ENCODE data around the gene PWWP2B. TPM values are rescaled to one million over a fixed set of nuclear protein-coding genes. Genes with fewer than 3 reads are reported as not detected.

Gene PWWP2B
- total RNA-seq, 1 donor from 2014 or later, result 12.0 TPM

DNA sequence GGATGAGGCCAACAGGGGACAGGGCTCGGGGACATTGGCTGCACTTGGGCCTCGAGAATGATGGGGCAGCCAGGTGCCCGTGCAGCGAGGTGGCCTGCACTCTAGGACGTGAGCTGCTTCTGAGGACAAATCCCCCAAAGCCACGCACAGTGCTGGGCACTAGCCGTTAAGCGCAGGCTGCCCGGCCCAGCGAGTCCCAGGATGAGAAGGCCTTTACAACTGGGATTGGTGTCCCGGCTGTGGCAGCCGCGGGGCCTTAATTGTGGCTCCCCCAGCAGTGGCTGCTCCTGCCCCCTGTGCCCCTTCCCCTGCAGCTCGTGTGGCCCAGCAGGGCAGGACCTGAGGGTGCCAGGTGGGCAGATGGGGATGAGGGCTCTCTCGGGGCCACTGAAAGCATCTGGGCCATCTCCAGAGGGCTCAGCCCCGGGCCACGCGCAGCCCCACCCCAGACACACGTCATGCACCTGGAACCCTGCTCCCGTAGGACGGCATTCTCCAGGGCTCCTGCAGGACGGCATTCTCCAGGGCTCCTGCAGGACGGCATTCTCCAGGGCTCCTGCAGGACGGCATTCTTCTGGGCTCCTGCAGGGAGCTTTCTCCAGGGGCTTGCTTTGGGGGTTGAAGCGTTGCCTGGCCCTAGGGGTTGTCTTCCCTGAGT lies 6.6 kb downstream of the PWWP2B start:
- FAIRE-seq (no peak), DNase-seq (ENCODE audit: low read depth) (no peak)
- H3K4me3 ChIP-seq (ENCODE audit: insufficient read depth, low read depth, low read length), result no peak overlapping the region
- no peak overlapping the region for H3K4me3 Mint-ChIP-seq (ENCODE audit: unreplicated experiment)
- H3K36me3 Mint-ChIP-seq (ENCODE audit: low read depth, unreplicated experiment), result peaks cover 5% of the 10 kb centered on the region
- peaks cover 5% of the 10 kb centered on the region for H3K4me1 ChIP-seq (ENCODE audit: insufficient read depth, low read length)
- H3K4me1 Mint-ChIP-seq (ENCODE audit: low read depth, unreplicated experiment), result peaks cover 3% of the 10 kb centered on the region
- H2AFZ ChIP-seq (ENCODE audit: low read depth, low read length), result no peak overlapping the region
- no peaks in the 10 kb centered on the region for H3K36me3 ChIP-seq (ENCODE audit: insufficient read depth, low read length)
- no peaks in the 10 kb centered on the region for H3K9me3 Mint-ChIP-seq (ENCODE audit: unreplicated experiment)
- TF ChIP-seq, protein P1, sequence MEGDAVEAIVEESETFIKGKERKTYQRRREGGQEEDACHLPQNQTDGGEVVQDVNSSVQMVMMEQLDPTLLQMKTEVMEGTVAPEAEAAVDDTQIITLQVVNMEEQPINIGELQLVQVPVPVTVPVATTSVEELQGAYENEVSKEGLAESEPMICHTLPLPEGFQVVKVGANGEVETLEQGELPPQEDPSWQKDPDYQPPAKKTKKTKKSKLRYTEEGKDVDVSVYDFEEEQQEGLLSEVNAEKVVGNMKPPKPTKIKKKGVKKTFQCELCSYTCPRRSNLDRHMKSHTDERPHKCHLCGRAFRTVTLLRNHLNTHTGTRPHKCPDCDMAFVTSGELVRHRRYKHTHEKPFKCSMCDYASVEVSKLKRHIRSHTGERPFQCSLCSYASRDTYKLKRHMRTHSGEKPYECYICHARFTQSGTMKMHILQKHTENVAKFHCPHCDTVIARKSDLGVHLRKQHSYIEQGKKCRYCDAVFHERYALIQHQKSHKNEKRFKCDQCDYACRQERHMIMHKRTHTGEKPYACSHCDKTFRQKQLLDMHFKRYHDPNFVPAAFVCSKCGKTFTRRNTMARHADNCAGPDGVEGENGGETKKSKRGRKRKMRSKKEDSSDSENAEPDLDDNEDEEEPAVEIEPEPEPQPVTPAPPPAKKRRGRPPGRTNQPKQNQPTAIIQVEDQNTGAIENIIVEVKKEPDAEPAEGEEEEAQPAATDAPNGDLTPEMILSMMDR (IDR thresholded peaks at IDR 0.05; ENCODE audit: insufficient read depth, low read depth, low read length), result no peak
- no peak for TF ChIP-seq EZH2 (IDR thresholded peaks at IDR 0.05; ENCODE audit: insufficient read depth, low read length)
- no peak overlapping the region for H3K4me2 ChIP-seq (ENCODE audit: low read length)
- H3K79me2 ChIP-seq (ENCODE audit: insufficient read depth, low read length), result peaks cover 7% of the 10 kb centered on the region
- H4K20me1 ChIP-seq (ENCODE audit: insufficient read depth, low read length), result peaks cover 42% of the 10 kb centered on the region
- H3K27me3 Mint-ChIP-seq (ENCODE audit: low read depth, unreplicated experiment), result no peaks in the 10 kb centered on the region
- no peak overlapping the region for H3K27ac Mint-ChIP-seq (ENCODE audit: unreplicated experiment)
- H3K9ac ChIP-seq (ENCODE audit: low read length), result no peak overlapping the region
- H3K9me3 ChIP-seq (ENCODE audit: insufficient read depth, low read depth, low read length), result no peaks in the 10 kb centered on the region
- no peaks in the 10 kb centered on the region for H3K27me3 ChIP-seq (ENCODE audit: insufficient read depth, low read length)
- no peak overlapping the region for H3K27ac ChIP-seq (ENCODE audit: low read depth, low read length)

GRCh38 chr10:132404169-132404880 lies 7.3 kb downstream of the PWWP2B start:
- no peaks in the 10 kb centered on the region for H3K36me3 ChIP-seq (ENCODE audit: insufficient read depth, low read length)
- H2AFZ ChIP-seq (ENCODE audit: low read depth, low read length), result no peak overlapping the region
- H3K27me3 ChIP-seq (ENCODE audit: insufficient read depth, low read length), result no peaks in the 10 kb centered on the region
- no peak overlapping the region for H3K4me3 ChIP-seq (ENCODE audit: insufficient read depth, low read depth, low read length)
- H4K20me1 ChIP-seq (ENCODE audit: insufficient read depth, low read length), result peaks cover 37% of the 10 kb centered on the region
- Mint-ChIP-seq H3K4me3 (ENCODE audit: unreplicated experiment) (no peak overlapping the region), H3K36me3 (ENCODE audit: low read depth, unreplicated experiment) (peaks cover 5% of the 10 kb centered on the region), H3K9me3 (ENCODE audit: unreplicated experiment) (no peaks in the 10 kb centered on the region), H3K27me3 (ENCODE audit: low read depth, unreplicated experiment) (no peaks in the 10 kb centered on the region), H3K27ac (ENCODE audit: unreplicated experiment) (no peak overlapping the region), H3K4me1 (ENCODE audit: low read depth, unreplicated experiment) (peaks cover 3% of the 10 kb centered on the region)
- H3K4me2 ChIP-seq (ENCODE audit: low read length), result no peak overlapping the region
- TF ChIP-seq, protein P1 (IDR thresholded peaks at IDR 0.05; ENCODE audit: insufficient read depth, low read depth, low read length), result no peak
- no peak for TF ChIP-seq EZH2 (IDR thresholded peaks at IDR 0.05; ENCODE audit: insufficient read depth, low read length)
- H3K79me2 ChIP-seq (ENCODE audit: insufficient read depth, low read length), result peaks cover 3% of the 10 kb centered on the region
- no peak overlapping the region for H3K27ac ChIP-seq (ENCODE audit: low read depth, low read length)
- DNase-seq (ENCODE audit: low read depth) (no peak), FAIRE-seq (no peak)
- H3K9me3 ChIP-seq (ENCODE audit: insufficient read depth, low read depth, low read length), result no peaks in the 10 kb centered on the region
- peaks cover 5% of the 10 kb centered on the region for H3K4me1 ChIP-seq (ENCODE audit: insufficient read depth, low read length)
- H3K9ac ChIP-seq (ENCODE audit: low read length), result no peak overlapping the region
